ENCODE results near the gene MGAT5.

The MGAT5 gene

GRCh38 chr2:134455426-134455825 is 201.6 kb downstream of the MGAT5 start:
- Mint-ChIP-seq H3K4me3 (no peak overlapping the region), H3K9me3 (no peaks in the 10 kb centered on the region), H3K4me1 (no peaks in the 10 kb centered on the region), H3K36me3 (ENCODE audit: insufficient read depth) (peaks cover 5% of the 10 kb centered on the region), H3K27ac (ENCODE audit: low read depth) (no peak overlapping the region), H3K27me3 (no peaks in the 10 kb centered on the region)
- DNase-seq (ENCODE audit: low spot score in 2 of 2) (no peak), ATAC-seq (replicated peaks; ENCODE audit: extremely low read depth, poor library complexity, severe bottlenecking) (no peak)

GRCh38 chr2:134457353-134457752 is 203.5 kb downstream of the MGAT5 start:
- Mint-ChIP-seq H3K27me3 (no peaks in the 10 kb centered on the region), H3K36me3 (ENCODE audit: insufficient read depth) (peaks cover 5% of the 10 kb centered on the region), H3K9me3 (no peaks in the 10 kb centered on the region), H3K27ac (ENCODE audit: low read depth) (no peak overlapping the region), H3K4me3 (no peak overlapping the region), H3K4me1 (peaks cover 6% of the 10 kb centered on the region)
- ATAC-seq (replicated peaks; ENCODE audit: extremely low read depth, poor library complexity, severe bottlenecking) = no peak
- DNase-seq (ENCODE audit: low spot score in 2 of 2) = no peak

- DNase-seq (ENCODE audit: low spot score in 2 of 2) (no peak), ATAC-seq (replicated peaks; ENCODE audit: extremely low read depth, poor library complexity, severe bottlenecking) (no peak)
- H3K4me3 Mint-ChIP-seq = no peak overlapping the region
- no peaks in the 10 kb centered on the region for H3K27me3 Mint-ChIP-seq
- H3K4me1 Mint-ChIP-seq = peaks cover 6% of the 10 kb centered on the region
- H3K36me3 Mint-ChIP-seq (ENCODE audit: insufficient read depth) = peaks cover 5% of the 10 kb centered on the region
- H3K9me3 Mint-ChIP-seq = no peaks in the 10 kb centered on the region
- H3K27ac Mint-ChIP-seq (ENCODE audit: low read depth) = no peak overlapping the region
Measured at GRCh38 chr2:134457765-134458472, 204.0 kb downstream of the MGAT5 start.

- DNase-seq (ENCODE audit: low spot score in 2 of 2) = no peak
- no peak overlapping the region for H3K4me3 Mint-ChIP-seq
- H3K27ac Mint-ChIP-seq (ENCODE audit: low read depth) = no peak overlapping the region
- no peaks in the 10 kb centered on the region for H3K9me3 Mint-ChIP-seq
- no peaks in the 10 kb centered on the region for H3K27me3 Mint-ChIP-seq
- ATAC-seq (replicated peaks; ENCODE audit: extremely low read depth, poor library complexity, severe bottlenecking) = no peak
- H3K36me3 Mint-ChIP-seq (ENCODE audit: insufficient read depth) = peaks cover 5% of the 10 kb centered on the region
- peaks cover 6% of the 10 kb centered on the region for H3K4me1 Mint-ChIP-seq
Measured at GRCh38 chr2:134458473-134458853, 204.6 kb downstream of the MGAT5 start.

- no peaks in the 10 kb centered on the region for H3K27me3 Mint-ChIP-seq
- no peaks in the 10 kb centered on the region for H3K9me3 Mint-ChIP-seq
- peaks cover 6% of the 10 kb centered on the region for H3K4me1 Mint-ChIP-seq
- H3K27ac Mint-ChIP-seq (ENCODE audit: low read depth) = no peak overlapping the region
- H3K36me3 Mint-ChIP-seq (ENCODE audit: insufficient read depth) = peaks cover 4% of the 10 kb centered on the region
- no peak overlapping the region for H3K4me3 Mint-ChIP-seq
- ATAC-seq (replicated peaks; ENCODE audit: extremely low read depth, poor library complexity, severe bottlenecking) (no peak), DNase-seq (ENCODE audit: low spot score in 2 of 2) (no peak)
Measured at GRCh38 chr2:134458950-134459349, 205.1 kb downstream of the MGAT5 start.

GRCh38 chr2:134459706-134460406 is 206.0 kb downstream of the MGAT5 start:
- DNase-seq (ENCODE audit: low spot score in 2 of 2) (no peak), ATAC-seq (replicated peaks; ENCODE audit: extremely low read depth, poor library complexity, severe bottlenecking) (no peak)
- H3K27ac Mint-ChIP-seq (ENCODE audit: low read depth) = peak overlapping the region; percentile 50
- H3K36me3 Mint-ChIP-seq (ENCODE audit: insufficient read depth) = peaks cover 4% of the 10 kb centered on the region
- H3K4me1 Mint-ChIP-seq = peaks cover 6% of the 10 kb centered on the region
- H3K27me3 Mint-ChIP-seq = no peaks in the 10 kb centered on the region
- H3K9me3 Mint-ChIP-seq = no peaks in the 10 kb centered on the region
- H3K4me3 Mint-ChIP-seq = no peak overlapping the region

- no peak overlapping the region for H3K27ac Mint-ChIP-seq (ENCODE audit: low read depth)
- peaks cover 4% of the 10 kb centered on the region for H3K36me3 Mint-ChIP-seq (ENCODE audit: insufficient read depth)
- H3K27me3 Mint-ChIP-seq = no peaks in the 10 kb centered on the region
- no peaks in the 10 kb centered on the region for H3K9me3 Mint-ChIP-seq
- ATAC-seq (replicated peaks; ENCODE audit: extremely low read depth, poor library complexity, severe bottlenecking) (no peak), DNase-seq (ENCODE audit: low spot score in 2 of 2) (no peak)
- peaks cover 6% of the 10 kb centered on the region for H3K4me1 Mint-ChIP-seq
- H3K4me3 Mint-ChIP-seq = no peak overlapping the region
Measured at GRCh38 chr2:134460583-134460998, 206.7 kb downstream of the MGAT5 start.

- DNase-seq (ENCODE audit: low spot score in 2 of 2) (no peak), ATAC-seq (replicated peaks; ENCODE audit: extremely low read depth, poor library complexity, severe bottlenecking) (no peak)
- Mint-ChIP-seq H3K4me1 (peaks cover 6% of the 10 kb centered on the region), H3K27me3 (no peaks in the 10 kb centered on the region), H3K4me3 (no peak overlapping the region), H3K9me3 (no peaks in the 10 kb centered on the region), H3K27ac (ENCODE audit: low read depth) (no peak overlapping the region), H3K36me3 (ENCODE audit: insufficient read depth) (peaks cover 4% of the 10 kb centered on the region)
Measured at GRCh38 chr2:134461511-134461910, 207.6 kb downstream of the MGAT5 start.

GRCh38 chr2:134462275-134462674 is 208.4 kb downstream of the MGAT5 start:
- H3K9me3 Mint-ChIP-seq = no peaks in the 10 kb centered on the region
- no peak overlapping the region for H3K27ac Mint-ChIP-seq (ENCODE audit: low read depth)
- H3K4me1 Mint-ChIP-seq = peaks cover 6% of the 10 kb centered on the region
- ATAC-seq (replicated peaks; ENCODE audit: extremely low read depth, poor library complexity, severe bottlenecking) = no peak
- H3K36me3 Mint-ChIP-seq (ENCODE audit: insufficient read depth) = peaks cover 2% of the 10 kb centered on the region
- H3K4me3 Mint-ChIP-seq = no peak overlapping the region
- DNase-seq (ENCODE audit: low spot score in 2 of 2) = no peak
- no peaks in the 10 kb centered on the region for H3K27me3 Mint-ChIP-seq

- H3K4me1 Mint-ChIP-seq = peaks cover 6% of the 10 kb centered on the region
- H3K9me3 Mint-ChIP-seq = no peaks in the 10 kb centered on the region
- H3K36me3 Mint-ChIP-seq (ENCODE audit: insufficient read depth) = peaks cover 2% of the 10 kb centered on the region
- no peaks in the 10 kb centered on the region for H3K27me3 Mint-ChIP-seq
- no peak overlapping the region for H3K27ac Mint-ChIP-seq (ENCODE audit: low read depth)
- DNase-seq (ENCODE audit: low spot score in 2 of 2) (no peak), ATAC-seq (replicated peaks; ENCODE audit: extremely low read depth, poor library complexity, severe bottlenecking) (no peak)
- H3K4me3 Mint-ChIP-seq = no peak overlapping the region
Measured at GRCh38 chr2:134462791-134463698, 209.2 kb downstream of the MGAT5 start.

- no peak for ATAC-seq (replicated peaks; ENCODE audit: extremely low read depth, poor library complexity, severe bottlenecking)
- peaks cover 6% of the 10 kb centered on the region for H3K4me1 Mint-ChIP-seq
- H3K4me3 Mint-ChIP-seq = no peak overlapping the region
- H3K27ac Mint-ChIP-seq (ENCODE audit: low read depth) = no peak overlapping the region
- no peak for DNase-seq (ENCODE audit: low spot score in 2 of 2)
- H3K27me3 Mint-ChIP-seq = no peaks in the 10 kb centered on the region
- H3K9me3 Mint-ChIP-seq = no peaks in the 10 kb centered on the region
- H3K36me3 Mint-ChIP-seq (ENCODE audit: insufficient read depth) = peaks cover 2% of the 10 kb centered on the region
Measured at GRCh38 chr2:134463699-134464022, 209.8 kb downstream of the MGAT5 start.

GRCh38 chr2:134465228-134466105 is 211.6 kb downstream of the MGAT5 start:
- Mint-ChIP-seq H3K36me3 (ENCODE audit: insufficient read depth) (peaks cover 2% of the 10 kb centered on the region), H3K4me1 (peaks cover 6% of the 10 kb centered on the region), H3K4me3 (no peak overlapping the region), H3K27me3 (no peaks in the 10 kb centered on the region), H3K9me3 (no peaks in the 10 kb centered on the region), H3K27ac (ENCODE audit: low read depth) (no peak overlapping the region)
- no peak for ATAC-seq (replicated peaks; ENCODE audit: extremely low read depth, poor library complexity, severe bottlenecking)
- no peak for DNase-seq (ENCODE audit: low spot score in 2 of 2)
